AG09319 (cell line): ENCODE results near the gene SNRK.

Experiments
- DNase-seq: peaks from one replicate; pipeline ENCODE4 v3.0.0-alpha.2; 2010; ENCODE audit warnings: low read depth; ENCODE audit errors: extremely low read depth
- CTCF ChIP-seq: IDR thresholded peaks from 2 replicates; pipeline ENCODE4 v1.5.1; 2011; ENCODE audit warnings: low read depth, mild to moderate bottlenecking, inconsistent platforms, low read length, moderate library complexity

The SNRK gene

GRCh38 chr3:43304126-43304525, 17.8 kb downstream of the SNRK start:
- no peak for TF ChIP-seq CTCF
- DNase-seq, result no peak

GRCh38 chr3:43307226-43307625, 20.9 kb downstream of the SNRK start:
- no peak for DNase-seq
- no peak for TF ChIP-seq CTCF

- DNase-seq, result no peak
- no peak for TF ChIP-seq CTCF
Observed at GRCh38 chr3:43307649-43308048, 21.3 kb downstream of the SNRK start.

- TF ChIP-seq CTCF, result no peak
- DNase-seq, result no peak
Observed at GRCh38 chr3:43309372-43310305, 23.3 kb downstream of the SNRK start.

GRCh38 chr3:43316783-43317460, 30.6 kb downstream of the SNRK start:
- no peak for DNase-seq
- no peak for TF ChIP-seq CTCF

GRCh38 chr3:43317461-43318316, 31.3 kb downstream of the SNRK start:
- no peak for DNase-seq
- no peak for TF ChIP-seq CTCF
